ENCODE results near the gene SSH3. TPM values are rescaled to one million over a fixed set of nuclear protein-coding genes. Genes with fewer than 3 reads are reported as not detected.

Gene SSH3
- total RNA-seq, 6 donors from 2014 or later = 35.9 to 99.2 (median 53.8) TPM

DNA sequence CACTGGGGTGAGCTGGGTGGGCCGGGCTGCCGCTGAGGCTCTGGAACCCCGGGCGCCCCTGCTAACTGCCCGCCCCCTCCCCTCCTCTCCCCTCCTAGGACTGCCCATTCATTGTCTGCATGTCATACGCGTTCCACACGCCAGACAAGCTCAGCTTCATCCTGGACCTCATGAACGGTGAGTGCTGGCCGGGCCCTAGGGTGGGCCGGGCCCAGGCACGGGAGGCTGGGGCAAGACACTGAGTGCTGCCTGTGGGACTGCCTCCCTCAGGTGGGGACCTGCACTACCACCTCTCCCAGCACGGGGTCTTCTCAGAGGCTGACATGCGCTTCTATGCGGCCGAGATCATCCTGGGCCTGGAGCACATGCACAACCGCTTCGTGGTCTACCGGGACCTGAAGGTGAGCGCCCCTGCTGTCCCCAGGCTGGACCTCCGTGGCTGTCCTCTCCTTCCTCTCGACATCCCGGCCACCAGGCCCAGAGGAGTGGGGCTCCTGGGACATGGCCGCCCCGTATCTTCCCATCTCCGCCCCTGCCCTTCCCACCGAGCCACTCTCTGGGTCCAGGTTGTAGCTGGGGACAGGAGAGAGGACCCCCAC, 21.7 kb upstream of the SSH3 start:
- Histone ChIP-seq H3K27me3 (no peaks in the 10 kb centered on the region), H3K4me1 (peaks cover 37 to 73% (median 53%) of the 10 kb centered on the region in 4 donors), H3K27ac (peak overlapping the region; percentile 92 to 99 (median 97)), H3K4me3 (no peak overlapping the region), H3K36me3 (peaks cover 56 to 84% (median 79%) of the 10 kb centered on the region in 4 donors), H3K9me3 (no peaks in the 10 kb centered on the region)
- DNase-seq (peak; percentile 20 to 46), ATAC-seq (ENCODE audit: low FRiP score in 2 of 2) (no peak)
- WGBS, 2 donors = 86 to 95% methylated on average over 16 to 27 of the region's 27 CpGs
- TF ChIP-seq POLR2AphosphoS5 (IDR thresholded peaks at IDR 0.05) = no peak
- no peak for TF ChIP-seq EP300 (IDR thresholded peaks at IDR 0.05)
- TF ChIP-seq, protein P1, sequence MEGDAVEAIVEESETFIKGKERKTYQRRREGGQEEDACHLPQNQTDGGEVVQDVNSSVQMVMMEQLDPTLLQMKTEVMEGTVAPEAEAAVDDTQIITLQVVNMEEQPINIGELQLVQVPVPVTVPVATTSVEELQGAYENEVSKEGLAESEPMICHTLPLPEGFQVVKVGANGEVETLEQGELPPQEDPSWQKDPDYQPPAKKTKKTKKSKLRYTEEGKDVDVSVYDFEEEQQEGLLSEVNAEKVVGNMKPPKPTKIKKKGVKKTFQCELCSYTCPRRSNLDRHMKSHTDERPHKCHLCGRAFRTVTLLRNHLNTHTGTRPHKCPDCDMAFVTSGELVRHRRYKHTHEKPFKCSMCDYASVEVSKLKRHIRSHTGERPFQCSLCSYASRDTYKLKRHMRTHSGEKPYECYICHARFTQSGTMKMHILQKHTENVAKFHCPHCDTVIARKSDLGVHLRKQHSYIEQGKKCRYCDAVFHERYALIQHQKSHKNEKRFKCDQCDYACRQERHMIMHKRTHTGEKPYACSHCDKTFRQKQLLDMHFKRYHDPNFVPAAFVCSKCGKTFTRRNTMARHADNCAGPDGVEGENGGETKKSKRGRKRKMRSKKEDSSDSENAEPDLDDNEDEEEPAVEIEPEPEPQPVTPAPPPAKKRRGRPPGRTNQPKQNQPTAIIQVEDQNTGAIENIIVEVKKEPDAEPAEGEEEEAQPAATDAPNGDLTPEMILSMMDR (IDR thresholded peaks at IDR 0.05) = no peak
- no peak for TF ChIP-seq POLR2A (IDR thresholded peaks at IDR 0.05)

DNA sequence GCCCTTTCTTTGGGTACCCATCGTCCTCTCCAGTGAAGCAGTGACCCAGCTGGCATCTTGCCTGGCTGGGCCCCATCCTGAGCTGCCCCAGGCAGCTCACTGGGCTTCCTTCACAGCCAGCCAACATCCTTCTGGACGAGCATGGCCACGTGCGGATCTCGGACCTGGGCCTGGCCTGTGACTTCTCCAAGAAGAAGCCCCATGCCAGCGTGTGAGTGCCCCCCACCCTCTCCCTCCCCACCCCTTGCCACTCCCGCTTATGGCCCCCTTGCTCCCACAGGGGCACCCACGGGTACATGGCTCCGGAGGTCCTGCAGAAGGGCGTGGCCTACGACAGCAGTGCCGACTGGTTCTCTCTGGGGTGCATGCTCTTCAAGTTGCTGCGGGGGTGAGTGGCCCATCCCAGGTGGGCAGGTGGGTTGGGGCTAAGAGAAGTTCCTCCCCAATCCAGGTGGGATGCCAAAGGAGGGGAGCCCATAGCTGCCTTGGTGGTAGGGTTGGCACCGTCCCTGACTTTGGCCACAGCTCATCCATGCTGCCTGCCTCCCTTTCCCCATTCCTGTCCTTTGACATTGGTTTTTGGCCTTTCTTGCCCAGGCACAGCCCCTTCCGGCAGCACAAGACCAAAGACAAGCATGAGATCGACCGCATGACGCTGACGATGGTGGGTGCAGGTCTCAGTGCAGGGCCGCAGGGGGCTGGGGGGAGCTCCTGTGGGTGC, 21.0 kb upstream of the SSH3 start:
- Histone ChIP-seq H3K36me3 (peaks cover 56 to 89% (median 79%) of the 10 kb centered on the region in 4 donors), H3K27ac (peak overlapping the region; percentile 92 to 99 (median 97)), H3K9me3 (no peaks in the 10 kb centered on the region), H3K4me3 (no peak overlapping the region), H3K27me3 (no peaks in the 10 kb centered on the region), H3K4me1 (peaks cover 37 to 73% (median 53%) of the 10 kb centered on the region in 4 donors)
- DNase-seq = peak in 1 of 2 donors; percentile 29
- no peak for ATAC-seq (ENCODE audit: low FRiP score in 2 of 2)
- 83 to 93% methylated on average over 13 to 14 of the region's 20 CpGs for WGBS, 2 donors
- TF ChIP-seq POLR2AphosphoS5 (IDR thresholded peaks at IDR 0.05) = no peak
- TF ChIP-seq, protein P1 (IDR thresholded peaks at IDR 0.05) = no peak
- TF ChIP-seq EP300 (IDR thresholded peaks at IDR 0.05) = no peak
- no peak for TF ChIP-seq POLR2A (IDR thresholded peaks at IDR 0.05)

DNA sequence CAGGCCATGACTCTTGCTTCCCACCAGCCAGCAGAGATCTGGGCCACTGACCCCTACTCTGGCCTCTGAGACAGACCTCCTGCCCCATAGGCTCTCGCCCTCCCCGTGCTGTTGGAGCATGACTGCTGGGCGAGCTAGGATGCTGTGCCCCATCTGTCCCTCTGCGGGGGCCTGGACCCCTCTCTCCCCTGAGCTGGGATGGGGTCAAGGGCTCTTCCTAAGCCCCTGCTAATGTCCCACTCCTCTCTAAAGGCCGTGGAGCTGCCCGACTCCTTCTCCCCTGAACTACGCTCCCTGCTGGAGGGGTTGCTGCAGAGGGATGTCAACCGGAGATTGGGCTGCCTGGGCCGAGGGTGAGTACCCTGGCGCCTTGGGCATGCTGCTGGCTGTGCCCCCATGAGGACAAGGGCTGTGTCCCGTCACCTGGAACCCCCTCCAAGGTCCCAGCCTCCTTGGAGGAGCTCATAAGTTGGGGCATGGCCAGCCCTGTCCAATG, 20.4 kb upstream of the SSH3 start:
- no peaks in the 10 kb centered on the region for H3K9me3 ChIP-seq
- TF ChIP-seq EP300 (IDR thresholded peaks at IDR 0.05) (no peak), POLR2AphosphoS5 (IDR thresholded peaks at IDR 0.05) (no peak), POLR2A (IDR thresholded peaks at IDR 0.05) (no peak)
- TF ChIP-seq, protein P1 (IDR thresholded peaks at IDR 0.05) = no peak
- H3K36me3 ChIP-seq = peaks cover 56 to 89% (median 79%) of the 10 kb centered on the region in 4 donors
- H3K27me3 ChIP-seq = no peaks in the 10 kb centered on the region
- H3K27ac ChIP-seq = peak overlapping the region; percentile 92 to 99 (median 97)
- DNase-seq (peak in 1 of 2 donors; percentile 35), ATAC-seq (ENCODE audit: low FRiP score in 2 of 2) (no peak)
- 91% methylated on average over 11 of the region's 11 CpGs; no CpG with 5 or more reads in 1 of the 2 donors for WGBS, 2 donors
- peaks cover 38 to 73% (median 53%) of the 10 kb centered on the region in 4 donors for H3K4me1 ChIP-seq
- no peak overlapping the region for H3K4me3 ChIP-seq

DNA sequence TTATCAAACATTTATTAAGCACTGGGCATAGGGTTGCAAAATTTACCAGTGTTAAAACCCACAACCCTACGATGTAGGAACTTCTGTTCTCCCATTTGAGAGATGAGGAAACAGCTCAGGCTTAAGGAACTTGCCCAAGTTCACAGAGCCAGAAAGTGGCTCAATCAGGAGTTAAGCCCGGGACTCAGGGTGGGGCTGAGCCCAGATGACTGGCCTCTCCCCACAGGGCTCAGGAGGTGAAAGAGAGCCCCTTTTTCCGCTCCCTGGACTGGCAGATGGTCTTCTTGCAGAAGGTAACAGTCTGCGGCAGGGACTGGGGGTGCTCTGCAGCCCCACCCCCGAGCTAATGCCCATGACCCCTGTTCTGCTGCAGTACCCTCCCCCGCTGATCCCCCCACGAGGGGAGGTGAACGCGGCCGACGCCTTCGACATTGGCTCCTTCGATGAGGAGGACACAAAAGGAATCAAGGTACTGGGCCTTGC, 19.8 kb upstream of the SSH3 start:
- peaks cover 36 to 72% (median 53%) of the 10 kb centered on the region in 4 donors for H3K4me1 ChIP-seq
- H3K36me3 ChIP-seq = peaks cover 56 to 86% (median 78%) of the 10 kb centered on the region in 4 donors
- H3K27me3 ChIP-seq = no peaks in the 10 kb centered on the region
- peak overlapping the region in 1 of 4 donors; percentile 17 for H3K4me3 ChIP-seq
- WGBS, 2 donors = 79 to 85% methylated on average over 11 to 13 of the region's 13 CpGs
- peak overlapping the region; percentile 92 to 99 (median 97) for H3K27ac ChIP-seq
- ATAC-seq (ENCODE audit: low FRiP score in 2 of 2) = peak in 1 of 2 donors; percentile 59
- DNase-seq = no peak
- TF ChIP-seq POLR2AphosphoS5 (IDR thresholded peaks at IDR 0.05) (peak in 1 of 2 donors; percentile 29), POLR2A (IDR thresholded peaks at IDR 0.05) (no peak), EP300 (IDR thresholded peaks at IDR 0.05) (peak in 1 of 4 donors; percentile 22)
- TF ChIP-seq, protein P1 (IDR thresholded peaks at IDR 0.05) = no peak
- no peaks in the 10 kb centered on the region for H3K9me3 ChIP-seq

Data from upper lobe of left lung (tissue), 6 donors.